Measurements from ENCODE around the gene PAQR8. TPM values are rescaled to one million over a fixed set of nuclear protein-coding genes. Genes with fewer than 3 reads are reported as not detected.

The PAQR8 gene
- total RNA-seq, 6 experiments from 2014 or later, result 2.8 to 3.8 (median 3.1) TPM

DNA sequence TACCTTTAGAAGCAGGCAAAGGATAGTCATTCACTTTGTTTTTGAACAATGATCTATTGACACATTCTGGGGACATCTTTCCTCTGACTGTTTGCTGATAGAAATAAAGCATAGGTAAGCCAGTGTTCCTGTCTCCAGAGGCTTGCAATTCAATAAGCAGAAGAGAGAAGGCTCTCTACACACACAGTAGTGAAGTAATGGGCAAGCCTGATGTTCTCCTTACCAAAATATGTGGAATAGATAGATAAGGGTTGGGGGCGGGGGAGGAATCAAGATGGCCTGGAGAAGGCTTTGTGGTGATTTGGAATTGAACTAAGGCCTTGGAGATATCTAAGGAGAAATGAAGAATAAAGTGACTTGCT is 27.3 kb downstream of the PAQR8 start:
- Mint-ChIP-seq H3K27ac (peak overlapping the region; percentile 83), H3K9me3 (no peaks in the 10 kb centered on the region), H3K4me1 (ENCODE audit: low read depth) (peaks cover 53% of the 10 kb centered on the region), H3K27me3 (ENCODE audit: insufficient read depth) (0 out of 2 replicates have a peak, but pooled peaks cover 5% of the 10 kb centered on the region), H3K36me3 (ENCODE audit: low read depth) (peaks cover 5% of the 10 kb centered on the region; the same call in 1 of the 2 replicates), H3K4me3 (peak overlapping the region; percentile 52; the same call in 1 of the 2 replicates)
- DNase-seq, result no peak
- no peak for TF ChIP-seq CTCF (IDR thresholded peaks at IDR 0.05)

DNA sequence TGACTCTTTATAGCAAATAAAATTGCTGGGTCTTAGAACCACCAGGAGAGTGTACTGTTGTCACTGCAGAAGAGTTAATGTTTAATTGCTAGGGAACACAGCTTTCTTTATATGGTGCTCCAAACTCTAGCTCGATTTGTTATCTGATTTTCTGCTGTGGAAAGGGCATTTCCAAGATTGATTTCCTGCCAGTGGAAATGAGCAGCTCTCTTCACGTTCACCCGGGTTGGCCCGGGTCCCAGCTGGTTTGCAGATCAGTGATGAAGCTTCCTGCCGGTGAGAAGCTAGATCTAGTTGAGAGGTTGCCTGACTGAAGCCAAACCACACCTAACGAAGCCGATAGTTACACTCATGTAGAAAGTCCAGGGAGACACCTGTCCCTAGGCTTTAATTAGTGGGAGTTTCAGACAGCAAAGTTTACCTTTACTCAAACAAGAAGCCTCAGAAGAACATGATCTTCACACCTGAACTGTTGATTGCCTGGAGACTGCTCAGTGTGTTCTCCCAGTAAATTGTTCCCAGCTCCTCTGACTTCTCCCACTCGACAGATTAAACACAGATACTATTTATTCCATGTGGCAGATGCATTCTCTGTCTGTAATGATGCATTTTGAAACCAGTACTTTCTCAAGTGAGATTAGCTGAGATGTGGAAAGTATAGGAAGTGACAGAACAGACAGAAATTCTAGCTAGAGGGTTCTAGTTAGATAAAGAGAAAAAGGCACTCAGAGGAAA is 27.8 kb downstream of the PAQR8 start:
- peak; percentile 41 for TF ChIP-seq CTCF (IDR thresholded peaks at IDR 0.05)
- peak overlapping the region; percentile 52 for H3K4me3 Mint-ChIP-seq
- DNase-seq, result peak; percentile 41

GRCh38 chr6:52390361-52390727 is 28.4 kb downstream of the PAQR8 start:
- Mint-ChIP-seq H3K4me1 (ENCODE audit: low read depth) (peaks cover 53% of the 10 kb centered on the region), H3K27me3 (ENCODE audit: insufficient read depth) (0 out of 2 replicates have a peak, but pooled peaks cover 5% of the 10 kb centered on the region), H3K36me3 (ENCODE audit: low read depth) (peaks cover 5% of the 10 kb centered on the region; the same call in 1 of the 2 replicates), H3K4me3 (peak overlapping the region; percentile 52), H3K27ac (peak overlapping the region; percentile 83), H3K9me3 (no peaks in the 10 kb centered on the region)
- TF ChIP-seq CTCF (IDR thresholded peaks at IDR 0.05), result no peak
- DNase-seq, result peak; percentile 22

More for the DNA sequence above, 27.8 kb downstream of the PAQR8 start:
- Mint-ChIP-seq H3K4me1 (ENCODE audit: low read depth) (peaks cover 53% of the 10 kb centered on the region), H3K9me3 (no peaks in the 10 kb centered on the region), H3K36me3 (ENCODE audit: low read depth) (peaks cover 5% of the 10 kb centered on the region; the same call in 1 of the 2 replicates), H3K27ac (peak overlapping the region; percentile 83), H3K27me3 (ENCODE audit: insufficient read depth) (0 out of 2 replicates have a peak, but pooled peaks cover 5% of the 10 kb centered on the region)

GRCh38 chr6:52391599-52391998 is 29.6 kb downstream of the PAQR8 start:
- DNase-seq, result no peak
- TF ChIP-seq CTCF (IDR thresholded peaks at IDR 0.05), result no peak
- H3K4me3 Mint-ChIP-seq, result no peak overlapping the region
- peaks cover 5% of the 10 kb centered on the region; the same call in 1 of the 2 replicates for H3K36me3 Mint-ChIP-seq (ENCODE audit: low read depth)
- 0 out of 2 replicates have a peak, but pooled peaks cover 5% of the 10 kb centered on the region for H3K27me3 Mint-ChIP-seq (ENCODE audit: insufficient read depth)
- H3K9me3 Mint-ChIP-seq, result no peaks in the 10 kb centered on the region
- H3K27ac Mint-ChIP-seq, result peak overlapping the region; percentile 42; the same call in 1 of the 2 replicates
- peaks cover 60% of the 10 kb centered on the region for H3K4me1 Mint-ChIP-seq (ENCODE audit: low read depth)

GRCh38 chr6:52392944-52393343 is 31.0 kb downstream of the PAQR8 start:
- H3K4me3 Mint-ChIP-seq, result no peak overlapping the region
- peaks cover 5% of the 10 kb centered on the region; the same call in 1 of the 2 replicates for H3K36me3 Mint-ChIP-seq (ENCODE audit: low read depth)
- H3K27me3 Mint-ChIP-seq (ENCODE audit: insufficient read depth), result 0 out of 2 replicates have a peak, but pooled peaks cover 5% of the 10 kb centered on the region
- no peaks in the 10 kb centered on the region for H3K9me3 Mint-ChIP-seq
- peak; percentile 82 for DNase-seq
- peak overlapping the region; percentile 66 for H3K27ac Mint-ChIP-seq
- H3K4me1 Mint-ChIP-seq (ENCODE audit: low read depth), result peaks cover 65% of the 10 kb centered on the region
- no peak for TF ChIP-seq CTCF (IDR thresholded peaks at IDR 0.05)

All from HFFc6 (cell line).